WTC11 (cell line): ENCODE results near the gene TSPAN7.

Experiments used
- CTCF ChIP-seq: fragments of 200-600 bp; IDR thresholded peaks from 2 replicates; pipeline ENCODE4 v1.8.0; 2022; ENCODE audit warnings: antibody characterized with exemption
- ELF4 ChIP-seq: sonication (generic); formaldehyde crosslinking; IDR thresholded peaks from 2 replicates; pipeline ENCODE4 v1.8.1; 2022; ENCODE audit warnings: low read depth, mild to moderate bottlenecking, moderate library complexity, missing genetic modification reagents
- KAT7 ChIP-seq: sonication (generic); formaldehyde crosslinking; IDR thresholded peaks from 2 replicates; pipeline ENCODE4 v1.8.1; 2023; ENCODE audit warnings: missing genetic modification reagents, mild to moderate bottlenecking, borderline replicate concordance
- MAX ChIP-seq: sonication (generic); formaldehyde crosslinking; IDR thresholded peaks from 2 replicates; pipeline ENCODE4 v1.8.0; 2022; ENCODE audit warnings: mild to moderate bottlenecking, missing genetic modification reagents
- TCF7 ChIP-seq: sonication (generic); formaldehyde crosslinking; IDR thresholded peaks from 2 replicates; pipeline ENCODE4 v1.8.0; 2022; ENCODE audit warnings: mild to moderate bottlenecking, low read depth, missing genetic modification reagents, moderate library complexity
- TEAD4 ChIP-seq: sonication (generic); formaldehyde crosslinking; IDR thresholded peaks from 2 replicates; pipeline ENCODE4 v1.8.0; 2022; ENCODE audit warnings: mild to moderate bottlenecking, missing genetic modification reagents
- USF2 ChIP-seq: sonication (generic); formaldehyde crosslinking; IDR thresholded peaks from 2 replicates; pipeline ENCODE4 v1.8.1; 2023; ENCODE audit warnings: mild to moderate bottlenecking, missing genetic modification reagents, moderate library complexity

- TF ChIP-seq CTCF (no peak), TEAD4 (no peak), ELF4 (no peak), KAT7 (no peak), TCF7 (no peak), USF2 (CRISPR knock-in tag) (no peak), MAX (no peak)
These were observed 78.4 kb downstream of the TSPAN7 start for GRCh38 chrX:38639730-38640129.
